ENCODE data around the gene PSORS1C2. TPM values are rescaled to one million over a fixed set of nuclear protein-coding genes. Genes with fewer than 3 reads are reported as not detected.

Gene PSORS1C2
- polyA plus RNA-seq, 1 of the 3 experiments (the other 2 are of a cell fraction) = not detected

- Histone ChIP-seq H3K4me3 (ENCODE audit: low read depth in 2 of 2, low read length in 1 of 2) (no peak overlapping the region), H3K9me2 (no peaks in the 10 kb centered on the region), H3K36me3 (replicated peaks in 1 of 2; ENCODE audit: control insufficient read depth in 1 of 2, insufficient read depth in 2 of 2, low read length in 1 of 2) (no peaks in the 10 kb centered on the region), H4K20me1 (ENCODE audit: insufficient read depth) (0 out of 2 replicates have a peak, but pooled peaks cover 2% of the 10 kb centered on the region), H2AFZ (ENCODE audit: low read depth) (no peak overlapping the region), H3K4me1 (ENCODE audit: control insufficient read depth in 1 of 2, insufficient read depth in 2 of 2, low read depth in 1 of 2, low read length in 1 of 2) (peaks cover 4 to 14% of the 10 kb centered on the region in 2 experiments; a peak in 3 of 4 replicates), H3K9ac (no peak overlapping the region), H3K4me2 (no peak overlapping the region), H3K9me3 (no peaks in the 10 kb centered on the region), H3K27ac (ENCODE audit: low read depth in 2 of 2, low read length in 1 of 2) (no peak overlapping the region), H3K79me2 (ENCODE audit: insufficient read depth) (peaks cover 30% of the 10 kb centered on the region), H3F3A (replicated peaks; ENCODE audit: insufficient read depth) (peaks cover 8% of the 10 kb centered on the region), H3K27me3 (ENCODE audit: insufficient read depth) (no peaks in the 10 kb centered on the region)
- ChIA-PET POLR2A (no interaction called here), CTCF (interaction anchor here (1.2 kb wide), 1 partner anchor 31 kb away, joined by 4 read pairs; no protein-coding TSS in a partner anchor)
- TF ChIP-seq CHD2 (IDR thresholded peaks at IDR 0.05; ENCODE audit: low read length, partially characterized antibody) = no peak
- TF ChIP-seq MAX (IDR thresholded peaks at IDR 0.05; ENCODE audit: low read depth) = no peak
- no peak for TF ChIP-seq FOSL2 (IDR thresholded peaks at IDR 0.05; ENCODE audit: borderline replicate concordance, low read depth)
- TF ChIP-seq GABPA (IDR thresholded peaks at IDR 0.05; ENCODE audit: low read depth) = no peak
- TF ChIP-seq EP300 (IDR thresholded peaks at IDR 0.05; ENCODE audit: borderline replicate concordance in 1 of 2, low read depth in 1 of 2, low read length in 1 of 2) = no peak
- TF ChIP-seq POLR2AphosphoS5 (IDR thresholded peaks at IDR 0.05; ENCODE audit: low read depth, low read length) = no peak
- TF ChIP-seq SIN3A (IDR thresholded peaks at IDR 0.05; ENCODE audit: borderline replicate concordance, low read depth, low read length) = no peak
- no peak for TF ChIP-seq PBX3 (IDR thresholded peaks at IDR 0.05)
- no peak for TF ChIP-seq SMC3 (IDR thresholded peaks at IDR 0.05; ENCODE audit: low read depth, low read length)
- no peak for TF ChIP-seq YY1 (IDR thresholded peaks at IDR 0.05; ENCODE audit: low read depth)
- no peak for TF ChIP-seq REST (IDR thresholded peaks at IDR 0.05; ENCODE audit: low read depth, low read length)
- TF ChIP-seq RXRA (IDR thresholded peaks at IDR 0.05; ENCODE audit: borderline replicate concordance, low read depth) = no peak
- TF ChIP-seq USF1 (IDR thresholded peaks at IDR 0.05; ENCODE audit: borderline replicate concordance, low read depth) = no peak
- no peak for TF ChIP-seq RCOR1 (IDR thresholded peaks at IDR 0.05; ENCODE audit: low read length)
- no peak for TF ChIP-seq TAF1 (IDR thresholded peaks at IDR 0.05; ENCODE audit: borderline replicate concordance, low read depth, low read length)
- no peak for TF ChIP-seq MEF2A (IDR thresholded peaks at IDR 0.05; ENCODE audit: borderline replicate concordance, low read depth)
- TF ChIP-seq RFX5 (IDR thresholded peaks at IDR 0.05; ENCODE audit: low read length) = no peak
- TF ChIP-seq RAD21 (IDR thresholded peaks at IDR 0.05; ENCODE audit: low read length) = no peak
- TF ChIP-seq ZBTB33 (IDR thresholded peaks at IDR 0.05; ENCODE audit: borderline replicate concordance, low read depth) = no peak
- no peak for TF ChIP-seq FOXJ3 (CRISPR knock-in tag; IDR thresholded peaks at IDR 0.05)
- WGBS (ENCODE audit: low lambda C conversion rate) = 72% methylated on average over 4 of the region's 7 CpGs
- DNase-seq = no peak
Observed at GRCh38 chr6:31118178-31118577, 20.7 kb downstream of the PSORS1C2 start.
